K562 (cell line): ENCODE results near the gene ISG20L2. TPM values are rescaled to one million over a fixed set of nuclear protein-coding genes. Genes with fewer than 3 reads are reported as not detected.

Experiments used
- ATAC-seq: fragments of 200-7000 bp; cut with Tn5 transposase; 3 replicates; pipeline ENCODE4 v1.9.1; 2020; ENCODE audit warnings: moderate library complexity
- BruUV-seq: library from RNA; stranded (reverse); fragments of 400-500 nt; replicated peaks from 2 replicates; lab custom pipeline; 2021; lab: Mats Ljungman, UMichigan
- CTCF ChIA-PET: fragments of 300-600 bp; formaldehyde crosslinking; extraction: SDS; loops from one replicate; lab custom pipeline; 2021; ENCODE audit warnings: low intra/inter-chr PET ratio; lab: Yijun Ruan, JAX
- POLR2A ChIA-PET: fragments of 300-600, 350-650 bp; sonication (Branson Sonifier 250); formaldehyde crosslinking; extraction: SDS; loops from one replicate; lab custom pipeline; 2021; ENCODE audit warnings: antibody characterized with exemption, inconsistent platforms; lab: Yijun Ruan, JAX
- DNase-seq, 4 experiments: peaks; one replicate each; pipeline versions ENCODE4 v3.0.0 to v3.0.0-alpha.2; 2011 to 2018; ENCODE audit warnings: low spot score in 3 of 4, mixed read lengths in 3 of 4; ENCODE audit errors: extremely low read depth in 1 of 4
- FAIRE-seq: peaks from 2 replicates; lab custom pipeline; 2011; peaks lifted over from hg19 to GRCh38; lab: Jason Lieb, UNC
- H2AFZ ChIP-seq: 2 replicates; pipeline ENCODE4 v1.6.0; 2011; ENCODE audit warnings: low read depth, low read length, control low read depth, inconsistent platforms
- H3K27ac ChIP-seq: fragments of 200-600 bp; 3 replicates; pipeline ENCODE4 v1.8.0; 2011; ENCODE audit warnings: low read depth, mild to moderate bottlenecking, control low read depth, inconsistent platforms, low read length, moderate library complexity, mixed read lengths; ENCODE audit errors: extremely low read depth
- H3K27me3 ChIP-seq, 2 experiments: fragments of 300-600 bp in 1 of 2; 2 replicates in 1 of 2; 3 replicates in 1 of 2; pipeline versions ENCODE4 v1.6.0 to v1.8.0; 2011; ENCODE audit warnings: inconsistent platforms in 2 of 2, low read length in 2 of 2, mild to moderate bottlenecking in 1 of 2, mixed read lengths in 1 of 2, moderate library complexity in 1 of 2; ENCODE audit not compliant: control insufficient read depth in 2 of 2, insufficient read depth in 2 of 2
- H3K36me3 ChIP-seq: fragments of 300-600 bp; 3 replicates; pipeline ENCODE4 v1.8.0; 2011; ENCODE audit warnings: mild to moderate bottlenecking, low read length, inconsistent platforms; ENCODE audit not compliant: control insufficient read depth, insufficient read depth
- H3K4me1 ChIP-seq, 2 experiments: fragments of 200-600 bp in 1 of 2; replicated peaks in 1 of 2; 2 replicates in 1 of 2; 3 replicates in 1 of 2; pipeline versions ENCODE4 v1.5.1 to v1.8.0; 2011; ENCODE audit warnings: inconsistent platforms in 2 of 2, low read length in 2 of 2, mild to moderate bottlenecking in 1 of 2, mixed read lengths in 1 of 2, moderate library complexity in 1 of 2; ENCODE audit not compliant: control insufficient read depth in 2 of 2, insufficient read depth in 2 of 2
- H3K4me2 ChIP-seq: 2 replicates; pipeline ENCODE4 v1.6.1; 2011; ENCODE audit warnings: low read length, control low read depth, inconsistent platforms, mixed read lengths; ENCODE audit not compliant: insufficient read depth
- H3K4me3 ChIP-seq: fragments of 200-600 bp; sonication (generic), shearing (Covaris generic); 2 replicates; pipeline ENCODE4 v1.5.1; 2016; ENCODE audit warnings: control low read depth, inconsistent platforms
- H3K79me2 ChIP-seq: fragments of 200-600 bp; 3 replicates; pipeline ENCODE4 v1.8.0; 2011; ENCODE audit warnings: low read length, inconsistent platforms; ENCODE audit not compliant: control insufficient read depth, insufficient read depth
- H3K9ac ChIP-seq, 2 experiments: 2 replicates each; pipeline versions ENCODE4 v1.6.0 to v1.6.1; 2011; ENCODE audit warnings: low read depth in 2 of 2, low read length in 2 of 2, control low read depth in 1 of 2, inconsistent platforms in 1 of 2, mild to moderate bottlenecking in 1 of 2, mixed read lengths in 1 of 2; ENCODE audit not compliant: insufficient read depth in 1 of 2
- H3K9me1 ChIP-seq: one replicate; pipeline ENCODE4 v1.6.0; 2011; ENCODE audit warnings: inconsistent platforms, mild to moderate bottlenecking, low read length, moderate library complexity; ENCODE audit not compliant: control insufficient read depth, insufficient read depth
- H3K9me3 ChIP-seq: replicated peaks from 2 replicates; pipeline ENCODE4 v1.5.1; 2011; ENCODE audit warnings: low read depth, low read length, inconsistent platforms; ENCODE audit not compliant: control insufficient read depth, insufficient read depth
- H4K20me1 ChIP-seq: replicated peaks from 2 replicates; pipeline ENCODE4 v1.6.1; 2011; ENCODE audit warnings: low read length, inconsistent platforms, mixed read lengths; ENCODE audit not compliant: control insufficient read depth, insufficient read depth
- ATF7 ChIP-seq: fragments of 450-650 bp; IDR thresholded peaks from 2 replicates; pipeline ENCODE4 v1.7.1; 2014; ENCODE audit warnings: mild to moderate bottlenecking, moderate library complexity
- BDP1 ChIP-seq: IDR thresholded peaks from 3 replicates; pipeline ENCODE4 v1.6.1; 2011; ENCODE audit not compliant: insufficient read length, insufficient read depth
- CREB3 ChIP-seq: fragments of 450-650 bp; conservative IDR thresholded peaks from 2 replicates; pipeline ENCODE4 v1.6.1; 2016; ENCODE audit warnings: missing genetic modification characterization, low read depth, mild to moderate bottlenecking, missing compliant biosample characterization, moderate library complexity
- HOXB6 ChIP-seq: fragments of 250-450 bp; sonication (Bioruptor Pico); IDR thresholded peaks from 2 replicates; pipeline ENCODE4 v1.5.1; 2022; ENCODE audit warnings: mild to moderate bottlenecking, borderline replicate concordance
- ILF3 ChIP-seq: fragments of 450-650 bp; IDR thresholded peaks from 2 replicates; pipeline ENCODE4 v1.6.1; 2018; ENCODE audit warnings: antibody characterized with exemption, mild to moderate bottlenecking, moderate library complexity, borderline replicate concordance
- KAT2B ChIP-seq: IDR thresholded peaks from one replicate; pipeline ENCODE4 v1.6.1; 2012; ENCODE audit warnings: low read depth, mild to moderate bottlenecking, control low read depth, inconsistent platforms, low read length, moderate library complexity
- RBM34 ChIP-seq: fragments of 200-400 bp; formaldehyde crosslinking; IDR thresholded peaks from 2 replicates; pipeline ENCODE4 v1.6.1; 2018; ENCODE audit warnings: low read length, borderline replicate concordance; ENCODE audit not compliant: insufficient read depth
- STAT6 ChIP-seq: sonication (generic); formaldehyde crosslinking; IDR thresholded peaks from 2 replicates; pipeline ENCODE4 v1.8.1; 2023; ENCODE audit warnings: mild to moderate bottlenecking, missing genetic modification reagents
- ZNF507 ChIP-seq: conservative IDR thresholded peaks from 2 replicates; pipeline ENCODE4 v1.6.1; 2017; ENCODE audit warnings: missing genetic modification characterization, missing compliant biosample characterization
- WGBS: fragments of 100-300 bp; shearing (Covaris generic); methylation state at CpG from one replicate; pipeline ENCODE4 v1.1.6; 2016; ENCODE audit warnings: low coverage, mixed read lengths; ENCODE audit not compliant: insufficient coverage; ENCODE audit errors: missing lambda C conversion rate; 5-methylcytosine and 5-hydroxymethylcytosine counted together
- in situ Hi-C: fragments of 300-500 bp; cut with MboI; formaldehyde crosslinking; loops from 4 replicates; pipeline ENCODE4 v1.15.0; 2018; ENCODE audit warnings: inconsistent platforms, mixed read lengths
- intact Hi-C: fragments of 100-400 bp; cut with micrococcal nuclease; formaldehyde crosslinking; loops from 2 replicates; pipeline ENCODE4 v1.14.2; 2022
- polyA plus RNA-seq, 8 experiments: library from polyadenylated mRNA; depleted of rRNA in 4 of 8; stranded (reverse) in 5 of 8; unstranded in 3 of 8; fragments of >200 nt; fragmentation: Nextera tagmentation in 2 of 8; fragmentation: Illumina TruSeq in 1 of 8; extraction: Ambion mirVana in 2 of 8; extraction: Trizol in 1 of 8; gene quantifications; 2 replicates each; pipeline versions ENCODE4 v1.2.1 to v1.2.3, GENCODE V29; 2011 to 2014; ENCODE audit warnings: inconsistent platforms in 1 of 8, missing spikeins in 1 of 8
- total RNA-seq, 7 experiments: library from RNA; depleted of rRNA in 6 of 7; stranded (reverse); fragments of >200 nt in 6 of 7; fragmentation: Illumina TruSeq in 2 of 7; extraction: Trizol in 2 of 7; gene quantifications; 2 replicates each; pipeline versions ENCODE4 v1.2.1 to v1.2.3, GENCODE V29; 2011 to 2021; ENCODE audit warnings: low replicate concordance in 1 of 7
- TF ChIP-seq, protein P1 (sequence below): fragments of 250-450 bp; sonication (Bioruptor Pico); IDR thresholded peaks from 2 replicates; pipeline ENCODE4 v1.6.1; 2021; ENCODE audit warnings: mild to moderate bottlenecking
- TF ChIP-seq, protein P2 (sequence below): sonication (generic); formaldehyde crosslinking; IDR thresholded peaks from 2 replicates; pipeline ENCODE4 v1.8.1; 2022; ENCODE audit warnings: missing genetic modification reagents

ISG20L2 gene
- total and polyA plus RNA-seq, 9 of the 15 experiments (the other 6 are each of a cell fraction or from before 2014, with no cell fraction given): 21.3 to 130 (median 50.3) TPM

- peak overlapping the region; percentile 82 for H3K4me2 ChIP-seq
- DNase-seq: peak; percentile 74 to 87 (median 78)
- no peaks in the 10 kb centered on the region for H3K9me1 ChIP-seq
- peak overlapping the region; percentile 58 to 90 for H3K9ac ChIP-seq
- no peaks in the 10 kb centered on the region for H3K9me3 ChIP-seq
- peak; percentile 98 for FAIRE-seq
- no peaks in the 10 kb centered on the region for H3K36me3 ChIP-seq
- CTCF ChIA-PET: interaction anchor here (0.5 to 4.8 kb wide), 6 partner anchors 11 to 221 kb away, joined by 3 to 110 read pairs (median 6); no protein-coding TSS in a partner anchor
- H3K27ac ChIP-seq: peak overlapping the region; percentile 53; the same call in 2 of the 3 replicates
- BruUV-seq: no TSS peak
- H2AFZ ChIP-seq: peak overlapping the region; percentile 88
- H3K4me1 ChIP-seq: peaks cover 22 to 44% of the 10 kb centered on the region in 2 experiments
- POLR2A ChIA-PET: interaction anchor here (0.6 to 3.1 kb wide), 10 partner anchors 14 to 560 kb away, joined by 3 to 24 read pairs (median 4); partner anchors contain the start of gene MRPL24
- peaks cover 6 to 9% of the 10 kb centered on the region in 2 experiments; a peak in 4 of 5 replicates for H3K27me3 ChIP-seq
- H3K79me2 ChIP-seq: no peaks in the 10 kb centered on the region; the same call in 2 of the 3 replicates
- ATAC-seq: peak; percentile 79
- no peaks in the 10 kb centered on the region for H4K20me1 ChIP-seq
- intact Hi-C loops (loop anchor here (1.0 kb wide), 2 partner anchors 18 to 51 kb away; no protein-coding TSS in a partner anchor), in situ Hi-C loops (no loop called here)
- H3K4me3 ChIP-seq: peak overlapping the region; percentile 7; the same call in 1 of the 2 replicates
- 6% methylated on average over 22 of the region's 22 CpGs for WGBS
- TF ChIP-seq ZNF507 (tag) (no peak), ILF3 (no peak), KAT2B (no peak), ATF7 (peak; percentile 40; the same call in 1 of the 2 replicates), RBM34 (no peak), STAT6 (CRISPR knock-in tag) (no peak), CREB3 (tag) (no peak), BDP1 (no peak), HOXB6 (no peak)
- TF ChIP-seq, protein P1, sequence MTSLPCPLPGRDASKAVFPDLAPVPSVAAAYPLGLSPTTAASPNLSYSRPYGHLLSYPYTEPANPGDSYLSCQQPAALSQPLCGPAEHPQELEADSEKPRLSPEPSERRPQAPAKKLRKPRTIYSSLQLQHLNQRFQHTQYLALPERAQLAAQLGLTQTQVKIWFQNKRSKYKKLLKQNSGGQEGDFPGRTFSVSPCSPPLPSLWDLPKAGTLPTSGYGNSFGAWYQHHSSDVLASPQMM (CRISPR knock-in tag): no peak
- TF ChIP-seq, protein P2, sequence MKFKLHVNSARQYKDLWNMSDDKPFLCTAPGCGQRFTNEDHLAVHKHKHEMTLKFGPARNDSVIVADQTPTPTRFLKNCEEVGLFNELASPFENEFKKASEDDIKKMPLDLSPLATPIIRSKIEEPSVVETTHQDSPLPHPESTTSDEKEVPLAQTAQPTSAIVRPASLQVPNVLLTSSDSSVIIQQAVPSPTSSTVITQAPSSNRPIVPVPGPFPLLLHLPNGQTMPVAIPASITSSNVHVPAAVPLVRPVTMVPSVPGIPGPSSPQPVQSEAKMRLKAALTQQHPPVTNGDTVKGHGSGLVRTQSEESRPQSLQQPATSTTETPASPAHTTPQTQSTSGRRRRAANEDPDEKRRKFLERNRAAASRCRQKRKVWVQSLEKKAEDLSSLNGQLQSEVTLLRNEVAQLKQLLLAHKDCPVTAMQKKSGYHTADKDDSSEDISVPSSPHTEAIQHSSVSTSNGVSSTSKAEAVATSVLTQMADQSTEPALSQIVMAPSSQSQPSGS (CRISPR knock-in tag): no peak
Measured at GRCh38 chr1:156677616-156678596, 50.7 kb downstream of the ISG20L2 start.
